GM23338 (cell line): ENCODE results near the gene CDK4. TPM values are rescaled to one million over a fixed set of nuclear protein-coding genes. Genes with fewer than 3 reads are reported as not detected.
A peak's percentile ranks its signal among the peaks of the same experiment; 100 is the strongest.

Experiments used
- ATAC-seq: fragments of 200-7000 bp; cut with Tn5 transposase; 3 replicates; pipeline ENCODE4 v1.9.1; 2020
- DNase-seq: peaks from one replicate; pipeline ENCODE4 v3.0.0-alpha.2; 2015; ENCODE audit warnings: low spot score
- H2AFZ ChIP-seq: fragments of 200-600 bp; sonication (generic); 2 replicates; pipeline ENCODE4 v1.8.0; 2016; ENCODE audit warnings: antibody characterized with exemption, mild to moderate bottlenecking, moderate library complexity
- H3F3A ChIP-seq: fragments of 200-600 bp; sonication (generic); replicated peaks from 2 replicates; pipeline ENCODE4 v1.8.0; 2017; ENCODE audit warnings: antibody characterized with exemption, mixed run types, low read depth
- H3K27ac ChIP-seq: fragments of 200-600 bp; sonication (generic); 2 replicates; pipeline ENCODE4 v1.6.1; 2016; ENCODE audit warnings: low read depth
- H3K27me3 ChIP-seq: fragments of 200-600 bp; sonication (generic); 2 replicates; pipeline ENCODE4 v1.8.0; 2016; ENCODE audit warnings: mild to moderate bottlenecking, mixed run types, moderate library complexity; ENCODE audit not compliant: insufficient read depth
- H3K36me3 ChIP-seq: fragments of 200-600 bp; sonication (generic); 2 replicates; pipeline ENCODE4 v1.8.0; 2016; ENCODE audit warnings: mild to moderate bottlenecking; ENCODE audit not compliant: insufficient read depth
- H3K4me1 ChIP-seq: fragments of 200-600 bp; sonication (generic); 2 replicates; pipeline ENCODE4 v1.8.0; 2016; ENCODE audit warnings: mild to moderate bottlenecking, moderate library complexity; ENCODE audit not compliant: insufficient read depth
- H3K4me2 ChIP-seq: fragments of 200-600 bp; sonication (generic); 2 replicates; pipeline ENCODE4 v1.7.1; 2017; ENCODE audit warnings: mixed run types
- H3K4me3 ChIP-seq: fragments of 200-600 bp; sonication (generic); 2 replicates; pipeline ENCODE4 v1.6.1; 2016; ENCODE audit warnings: mixed run types
- H3K79me2 ChIP-seq: fragments of 200-600 bp; sonication (generic); replicated peaks from 2 replicates; pipeline ENCODE4 v1.8.0; 2017; ENCODE audit warnings: mild to moderate bottlenecking; ENCODE audit not compliant: insufficient read depth
- H3K9me2 ChIP-seq: fragments of 200-600 bp; sonication (generic); 2 replicates; pipeline ENCODE4 v1.8.0; 2017; ENCODE audit not compliant: insufficient read depth
- H4K20me1 ChIP-seq: fragments of 200-600 bp; sonication (generic); replicated peaks from 2 replicates; pipeline ENCODE4 v1.8.0; 2017; ENCODE audit warnings: mild to moderate bottlenecking; ENCODE audit not compliant: insufficient read depth
- H3K27ac Mint-ChIP-seq: 2 replicates; pipeline ENCODE4 v1.8.0; 2020; ENCODE audit warnings: inconsistent platforms, mild to moderate bottlenecking, moderate library complexity, mixed read lengths
- H3K27me3 Mint-ChIP-seq: 3 replicates; pipeline ENCODE4 v1.8.0; 2022; ENCODE audit warnings: low read depth, mild to moderate bottlenecking, moderate library complexity, mixed read lengths, inconsistent platforms; ENCODE audit not compliant: insufficient read depth, poor library complexity
- H3K36me3 Mint-ChIP-seq: 3 replicates; pipeline ENCODE4 v1.8.0; 2021; ENCODE audit warnings: low read depth, mild to moderate bottlenecking, inconsistent platforms, moderate library complexity, mixed read lengths
- H3K4me1 Mint-ChIP-seq: 3 replicates; pipeline ENCODE4 v1.8.0; 2020; ENCODE audit warnings: mild to moderate bottlenecking, inconsistent platforms, mixed read lengths
- H3K4me3 Mint-ChIP-seq: 3 replicates; pipeline ENCODE4 v1.8.0; 2021; ENCODE audit warnings: moderate library complexity, mild to moderate bottlenecking, inconsistent platforms, mixed read lengths
- H3K9me3 Mint-ChIP-seq: 3 replicates; pipeline ENCODE4 v1.8.0; 2020; ENCODE audit warnings: moderate library complexity, mild to moderate bottlenecking, inconsistent platforms, mixed read lengths
- CREB1 ChIP-seq: fragments of 250-450 bp; sonication (Bioruptor Pico); IDR thresholded peaks from 2 replicates; pipeline ENCODE4 v1.5.0; 2020; ENCODE audit warnings: low read depth, mild to moderate bottlenecking, moderate library complexity
- EZH2 ChIP-seq: fragments of 200-600 bp; sonication (generic); IDR thresholded peaks from one replicate; pipeline ENCODE4 v1.8.0; 2017; ENCODE audit warnings: antibody characterized with exemption, mild to moderate bottlenecking, low read depth; ENCODE audit not compliant: unreplicated experiment
- EZH2phosphoT487 ChIP-seq: fragments of 200-600 bp; sonication (generic); IDR thresholded peaks from one replicate; pipeline ENCODE4 v1.8.1; 2018; ENCODE audit warnings: antibody characterized with exemption; ENCODE audit not compliant: unreplicated experiment
- JUNB ChIP-seq: IDR thresholded peaks from one replicate; pipeline ENCODE4 v1.6.1; 2016; ENCODE audit warnings: antibody characterized with exemption; ENCODE audit not compliant: unreplicated experiment
- NANOG ChIP-seq: IDR thresholded peaks from 2 replicates; pipeline ENCODE4 v1.6.1; 2016; ENCODE audit warnings: antibody characterized with exemption, borderline replicate concordance
- POLR2AphosphoS5 ChIP-seq: IDR thresholded peaks from 2 replicates; pipeline ENCODE4 v1.6.1; 2016; ENCODE audit warnings: antibody characterized with exemption, low read depth
- STAT1 ChIP-seq: IDR thresholded peaks from one replicate; pipeline ENCODE4 v1.6.1; 2016; ENCODE audit warnings: antibody characterized with exemption; ENCODE audit not compliant: unreplicated experiment
- ZNF114 ChIP-seq: fragments of 250-450 bp; sonication (Bioruptor Pico); IDR thresholded peaks from 2 replicates; pipeline ENCODE4 v1.5.0; 2020; ENCODE audit warnings: mild to moderate bottlenecking, moderate library complexity
- ZNF331 ChIP-seq: fragments of 250-450 bp; sonication (Bioruptor Pico); IDR thresholded peaks from 2 replicates; pipeline ENCODE4 v1.5.0; 2020; ENCODE audit warnings: low read depth, mild to moderate bottlenecking, moderate library complexity
- polyA plus RNA-seq: library from polyadenylated mRNA; unstranded; fragments of >200 nt; fragmentation: Nextera tagmentation; extraction: Ambion mirVana; gene quantifications from 2 replicates; pipeline ENCODE4 v1.2.1, GENCODE V29; 2016
- total RNA-seq: library from RNA; depleted of rRNA; stranded (reverse); fragments of >200 nt; shearing (Covaris generic); gene quantifications from 2 replicates; pipeline ENCODE4 v1.2.3, GENCODE V29; 2014
- TF ChIP-seq, protein P1 (sequence below): IDR thresholded peaks from 2 replicates; pipeline ENCODE4 v1.6.1; 2016; ENCODE audit warnings: antibody characterized with exemption
- TF ChIP-seq, protein P2 (sequence below): IDR thresholded peaks from one replicate; pipeline ENCODE4 v1.6.1; 2018; ENCODE audit warnings: antibody characterized with exemption; ENCODE audit not compliant: unreplicated experiment
- TF ChIP-seq, protein P3 (sequence below), 2 experiments: fragments of 200-600 bp in 1 of 2; sonication (generic) in 1 of 2; conservative IDR thresholded peaks; 2 replicates each; pipeline versions ENCODE4 v1.5.1 to v1.6.1; 2016 to 2017; ENCODE audit warnings: antibody characterized with exemption in 2 of 2, low read depth in 2 of 2, mild to moderate bottlenecking in 2 of 2, moderate library complexity in 1 of 2
- TF ChIP-seq, protein P4 (sequence below): fragments of 250-450 bp; sonication (Bioruptor Pico); IDR thresholded peaks from 2 replicates; pipeline ENCODE4 v1.5.0; 2020; ENCODE audit warnings: mild to moderate bottlenecking, moderate library complexity

CDK4 gene
- total and polyA plus RNA-seq, 2 experiments from 2014 or later, result 105 to 198 TPM

DNA sequence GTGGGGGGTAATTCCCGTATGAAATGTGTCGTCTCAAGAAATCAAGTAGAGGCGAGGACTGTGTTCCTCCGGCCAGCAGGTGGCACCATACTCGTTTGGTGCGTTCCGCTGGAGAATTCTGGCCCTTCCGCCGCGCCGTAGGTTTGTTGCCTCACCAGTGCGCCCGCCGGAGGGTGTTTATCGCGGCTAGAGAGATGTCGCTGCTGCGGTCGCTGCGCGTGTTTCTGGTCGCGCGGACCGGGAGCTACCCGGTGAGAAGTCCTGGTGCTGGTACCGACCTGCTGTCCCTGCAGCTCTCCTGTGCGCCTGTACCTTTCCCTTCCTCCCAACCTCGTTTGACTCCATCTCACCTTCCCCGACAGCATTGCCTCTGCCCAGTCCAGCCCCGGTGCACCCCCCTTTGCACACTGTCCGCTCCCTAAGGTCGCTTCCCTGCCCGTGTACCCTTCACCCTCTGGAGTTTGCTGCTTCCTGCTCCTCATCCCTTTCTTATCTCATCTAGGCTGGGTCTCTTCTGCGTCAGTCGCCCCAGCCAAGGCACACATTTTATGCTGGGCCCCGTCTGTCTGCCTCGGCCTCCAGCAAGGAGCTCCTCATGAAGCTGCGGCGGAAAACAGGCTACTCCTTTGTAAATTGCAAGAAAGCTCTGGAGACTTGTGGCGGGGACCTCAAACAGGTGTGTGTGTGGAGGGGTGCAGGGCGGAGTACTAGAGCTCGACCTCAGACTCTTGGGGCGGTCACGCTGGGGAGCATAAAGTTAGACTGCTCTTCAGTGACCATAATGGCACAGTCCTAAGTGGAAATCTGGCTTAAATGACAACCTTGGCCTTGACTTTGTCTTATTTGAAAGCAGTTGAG lies 30.7 kb upstream of the CDK4 start, which contains the start of gene TSFM:
Gene TSFM (plus strand): TSS at position 180 of the 858 bp plus-strand sequence. CDS start 15 bp downstream, at position 195.
- H3K27ac ChIP-seq, result 0 out of 2 replicates have a peak within 1 kb of the TSS, but pooled peaks have one; percentile 65
- no peaks in the 10 kb centered on the region for H3K27me3 ChIP-seq
- peak within 1 kb of the TSS; percentile 100 for H3K4me3 ChIP-seq
- H3K4me1 Mint-ChIP-seq, result peaks cover 4% of the 10 kb centered on the region; the same call in 1 of the 3 replicates
- DNase-seq, result peak; percentile 99
- H3K27ac Mint-ChIP-seq, result peak within 1 kb of the TSS; percentile 97
- no peaks in the 10 kb centered on the region for H3F3A ChIP-seq
- peaks cover 5% of the 10 kb centered on the region; the same call in 1 of the 2 replicates for H3K4me1 ChIP-seq
- H3K4me3 Mint-ChIP-seq, result peak within 1 kb of the TSS; percentile 100
- peaks cover 20% of the 10 kb centered on the region; the same call in 1 of the 2 replicates for H3K36me3 ChIP-seq
- TF ChIP-seq EZH2phosphoT487 (no peak), POLR2AphosphoS5 (peak; percentile 91), NANOG (no peak), ZNF114 (no peak), ZNF331 (CRISPR knock-in tag) (no peak), JUNB (no peak), CREB1 (CRISPR knock-in tag) (peak; percentile 86), EZH2 (no peak), STAT1 (no peak)
- TF ChIP-seq, protein P1, sequence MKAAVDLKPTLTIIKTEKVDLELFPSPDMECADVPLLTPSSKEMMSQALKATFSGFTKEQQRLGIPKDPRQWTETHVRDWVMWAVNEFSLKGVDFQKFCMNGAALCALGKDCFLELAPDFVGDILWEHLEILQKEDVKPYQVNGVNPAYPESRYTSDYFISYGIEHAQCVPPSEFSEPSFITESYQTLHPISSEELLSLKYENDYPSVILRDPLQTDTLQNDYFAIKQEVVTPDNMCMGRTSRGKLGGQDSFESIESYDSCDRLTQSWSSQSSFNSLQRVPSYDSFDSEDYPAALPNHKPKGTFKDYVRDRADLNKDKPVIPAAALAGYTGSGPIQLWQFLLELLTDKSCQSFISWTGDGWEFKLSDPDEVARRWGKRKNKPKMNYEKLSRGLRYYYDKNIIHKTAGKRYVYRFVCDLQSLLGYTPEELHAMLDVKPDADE, result peak; percentile 75
- TF ChIP-seq, protein P2, sequence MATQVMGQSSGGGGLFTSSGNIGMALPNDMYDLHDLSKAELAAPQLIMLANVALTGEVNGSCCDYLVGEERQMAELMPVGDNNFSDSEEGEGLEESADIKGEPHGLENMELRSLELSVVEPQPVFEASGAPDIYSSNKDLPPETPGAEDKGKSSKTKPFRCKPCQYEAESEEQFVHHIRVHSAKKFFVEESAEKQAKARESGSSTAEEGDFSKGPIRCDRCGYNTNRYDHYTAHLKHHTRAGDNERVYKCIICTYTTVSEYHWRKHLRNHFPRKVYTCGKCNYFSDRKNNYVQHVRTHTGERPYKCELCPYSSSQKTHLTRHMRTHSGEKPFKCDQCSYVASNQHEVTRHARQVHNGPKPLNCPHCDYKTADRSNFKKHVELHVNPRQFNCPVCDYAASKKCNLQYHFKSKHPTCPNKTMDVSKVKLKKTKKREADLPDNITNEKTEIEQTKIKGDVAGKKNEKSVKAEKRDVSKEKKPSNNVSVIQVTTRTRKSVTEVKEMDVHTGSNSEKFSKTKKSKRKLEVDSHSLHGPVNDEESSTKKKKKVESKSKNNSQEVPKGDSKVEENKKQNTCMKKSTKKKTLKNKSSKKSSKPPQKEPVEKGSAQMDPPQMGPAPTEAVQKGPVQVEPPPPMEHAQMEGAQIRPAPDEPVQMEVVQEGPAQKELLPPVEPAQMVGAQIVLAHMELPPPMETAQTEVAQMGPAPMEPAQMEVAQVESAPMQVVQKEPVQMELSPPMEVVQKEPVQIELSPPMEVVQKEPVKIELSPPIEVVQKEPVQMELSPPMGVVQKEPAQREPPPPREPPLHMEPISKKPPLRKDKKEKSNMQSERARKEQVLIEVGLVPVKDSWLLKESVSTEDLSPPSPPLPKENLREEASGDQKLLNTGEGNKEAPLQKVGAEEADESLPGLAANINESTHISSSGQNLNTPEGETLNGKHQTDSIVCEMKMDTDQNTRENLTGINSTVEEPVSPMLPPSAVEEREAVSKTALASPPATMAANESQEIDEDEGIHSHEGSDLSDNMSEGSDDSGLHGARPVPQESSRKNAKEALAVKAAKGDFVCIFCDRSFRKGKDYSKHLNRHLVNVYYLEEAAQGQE, result peak; percentile 19
- TF ChIP-seq, protein P3, sequence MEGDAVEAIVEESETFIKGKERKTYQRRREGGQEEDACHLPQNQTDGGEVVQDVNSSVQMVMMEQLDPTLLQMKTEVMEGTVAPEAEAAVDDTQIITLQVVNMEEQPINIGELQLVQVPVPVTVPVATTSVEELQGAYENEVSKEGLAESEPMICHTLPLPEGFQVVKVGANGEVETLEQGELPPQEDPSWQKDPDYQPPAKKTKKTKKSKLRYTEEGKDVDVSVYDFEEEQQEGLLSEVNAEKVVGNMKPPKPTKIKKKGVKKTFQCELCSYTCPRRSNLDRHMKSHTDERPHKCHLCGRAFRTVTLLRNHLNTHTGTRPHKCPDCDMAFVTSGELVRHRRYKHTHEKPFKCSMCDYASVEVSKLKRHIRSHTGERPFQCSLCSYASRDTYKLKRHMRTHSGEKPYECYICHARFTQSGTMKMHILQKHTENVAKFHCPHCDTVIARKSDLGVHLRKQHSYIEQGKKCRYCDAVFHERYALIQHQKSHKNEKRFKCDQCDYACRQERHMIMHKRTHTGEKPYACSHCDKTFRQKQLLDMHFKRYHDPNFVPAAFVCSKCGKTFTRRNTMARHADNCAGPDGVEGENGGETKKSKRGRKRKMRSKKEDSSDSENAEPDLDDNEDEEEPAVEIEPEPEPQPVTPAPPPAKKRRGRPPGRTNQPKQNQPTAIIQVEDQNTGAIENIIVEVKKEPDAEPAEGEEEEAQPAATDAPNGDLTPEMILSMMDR (conservative IDR thresholded peaks at IDR 0.05; ENCODE audit: low read depth in 2 of 2), result peak; percentile 80 to 91
- TF ChIP-seq, protein P4, sequence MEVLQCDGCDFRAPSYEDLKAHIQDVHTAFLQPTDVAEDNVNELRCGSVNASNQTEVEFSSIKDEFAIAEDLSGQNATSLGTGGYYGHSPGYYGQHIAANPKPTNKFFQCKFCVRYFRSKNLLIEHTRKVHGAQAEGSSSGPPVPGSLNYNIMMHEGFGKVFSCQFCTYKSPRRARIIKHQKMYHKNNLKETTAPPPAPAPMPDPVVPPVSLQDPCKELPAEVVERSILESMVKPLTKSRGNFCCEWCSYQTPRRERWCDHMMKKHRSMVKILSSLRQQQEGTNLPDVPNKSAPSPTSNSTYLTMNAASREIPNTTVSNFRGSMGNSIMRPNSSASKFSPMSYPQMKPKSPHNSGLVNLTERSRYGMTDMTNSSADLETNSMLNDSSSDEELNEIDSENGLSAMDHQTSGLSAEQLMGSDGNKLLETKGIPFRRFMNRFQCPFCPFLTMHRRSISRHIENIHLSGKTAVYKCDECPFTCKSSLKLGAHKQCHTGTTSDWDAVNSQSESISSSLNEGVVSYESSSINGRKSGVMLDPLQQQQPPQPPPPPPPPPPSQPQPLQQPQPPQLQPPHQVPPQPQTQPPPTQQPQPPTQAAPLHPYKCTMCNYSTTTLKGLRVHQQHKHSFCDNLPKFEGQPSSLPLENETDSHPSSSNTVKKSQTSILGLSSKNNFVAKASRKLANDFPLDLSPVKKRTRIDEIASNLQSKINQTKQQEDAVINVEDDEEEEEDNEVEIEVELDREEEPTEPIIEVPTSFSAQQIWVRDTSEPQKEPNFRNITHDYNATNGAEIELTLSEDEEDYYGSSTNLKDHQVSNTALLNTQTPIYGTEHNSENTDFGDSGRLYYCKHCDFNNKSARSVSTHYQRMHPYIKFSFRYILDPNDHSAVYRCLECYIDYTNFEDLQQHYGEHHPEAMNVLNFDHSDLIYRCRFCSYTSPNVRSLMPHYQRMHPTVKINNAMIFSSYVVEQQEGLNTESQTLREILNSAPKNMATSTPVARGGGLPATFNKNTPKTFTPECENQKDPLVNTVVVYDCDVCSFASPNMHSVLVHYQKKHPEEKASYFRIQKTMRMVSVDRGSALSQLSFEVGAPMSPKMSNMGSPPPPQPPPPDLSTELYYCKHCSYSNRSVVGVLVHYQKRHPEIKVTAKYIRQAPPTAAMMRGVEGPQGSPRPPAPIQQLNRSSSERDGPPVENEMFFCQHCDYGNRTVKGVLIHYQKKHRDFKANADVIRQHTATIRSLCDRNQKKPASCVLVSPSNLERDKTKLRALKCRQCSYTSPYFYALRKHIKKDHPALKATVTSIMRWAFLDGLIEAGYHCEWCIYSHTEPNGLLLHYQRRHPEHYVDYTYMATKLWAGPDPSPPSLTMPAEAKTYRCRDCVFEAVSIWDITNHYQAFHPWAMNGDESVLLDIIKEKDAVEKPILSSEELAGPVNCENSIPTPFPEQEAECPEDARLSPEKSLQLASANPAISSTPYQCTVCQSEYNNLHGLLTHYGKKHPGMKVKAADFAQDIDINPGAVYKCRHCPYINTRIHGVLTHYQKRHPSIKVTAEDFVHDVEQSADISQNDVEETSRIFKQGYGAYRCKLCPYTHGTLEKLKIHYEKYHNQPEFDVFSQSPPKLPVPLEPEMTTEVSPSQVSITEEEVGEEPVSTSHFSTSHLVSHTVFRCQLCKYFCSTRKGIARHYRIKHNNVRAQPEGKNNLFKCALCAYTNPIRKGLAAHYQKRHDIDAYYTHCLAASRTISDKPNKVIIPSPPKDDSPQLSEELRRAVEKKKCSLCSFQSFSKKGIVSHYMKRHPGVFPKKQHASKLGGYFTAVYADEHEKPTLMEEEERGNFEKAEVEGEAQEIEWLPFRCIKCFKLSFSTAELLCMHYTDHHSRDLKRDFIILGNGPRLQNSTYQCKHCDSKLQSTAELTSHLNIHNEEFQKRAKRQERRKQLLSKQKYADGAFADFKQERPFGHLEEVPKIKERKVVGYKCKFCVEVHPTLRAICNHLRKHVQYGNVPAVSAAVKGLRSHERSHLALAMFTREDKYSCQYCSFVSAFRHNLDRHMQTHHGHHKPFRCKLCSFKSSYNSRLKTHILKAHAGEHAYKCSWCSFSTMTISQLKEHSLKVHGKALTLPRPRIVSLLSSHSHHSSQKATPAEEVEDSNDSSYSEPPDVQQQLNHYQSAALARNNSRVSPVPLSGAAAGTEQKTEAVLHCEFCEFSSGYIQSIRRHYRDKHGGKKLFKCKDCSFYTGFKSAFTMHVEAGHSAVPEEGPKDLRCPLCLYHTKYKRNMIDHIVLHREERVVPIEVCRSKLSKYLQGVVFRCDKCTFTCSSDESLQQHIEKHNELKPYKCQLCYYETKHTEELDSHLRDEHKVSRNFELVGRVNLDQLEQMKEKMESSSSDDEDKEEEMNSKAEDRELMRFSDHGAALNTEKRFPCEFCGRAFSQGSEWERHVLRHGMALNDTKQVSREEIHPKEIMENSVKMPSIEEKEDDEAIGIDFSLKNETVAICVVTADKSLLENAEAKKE (CRISPR knock-in tag), result no peak
- peak within 1 kb of the TSS; percentile 98 for H3K4me2 ChIP-seq
- peak within 1 kb of the TSS; percentile 73 for H2AFZ ChIP-seq
- H3K79me2 ChIP-seq, result peaks cover 18% of the 10 kb centered on the region
- peaks cover 5% of the 10 kb centered on the region for H3K27me3 Mint-ChIP-seq
- peak; percentile 92 for ATAC-seq
- H3K9me3 Mint-ChIP-seq, result no peaks in the 10 kb centered on the region
- peaks cover 7% of the 10 kb centered on the region for H4K20me1 ChIP-seq
- H3K36me3 Mint-ChIP-seq, result peaks cover 29% of the 10 kb centered on the region
- H3K9me2 ChIP-seq, result no peaks in the 10 kb centered on the region
